ENCODE results near the gene ELP2. TPM values are rescaled to one million over a fixed set of nuclear protein-coding genes. Genes with fewer than 3 reads are reported as not detected.
A peak's percentile ranks its signal among the peaks of the same experiment; 100 is the strongest.

ELP2 gene
- total RNA-seq, 1 experiment from 2014 or later = 54.2 TPM

DNA sequence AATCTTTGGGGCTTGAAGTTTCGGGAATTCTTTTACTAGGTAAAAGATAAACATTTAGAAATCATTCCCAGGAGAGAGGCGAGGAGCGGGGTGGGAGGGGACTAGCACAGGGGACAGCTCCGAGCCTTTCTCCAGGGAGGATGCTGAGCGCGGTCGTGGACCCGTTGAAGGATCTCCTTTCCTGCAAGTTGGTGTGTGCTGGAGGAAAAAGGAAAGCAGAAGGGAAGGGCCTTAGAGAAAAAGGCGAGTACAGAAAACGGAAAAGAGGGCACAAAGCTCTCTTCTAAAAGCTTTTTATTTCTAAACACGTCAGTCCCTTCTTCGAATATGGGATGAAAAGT lies 1.2 kb upstream of the ELP2 start:
- TF ChIP-seq EZH2 (IDR thresholded peaks at IDR 0.05; ENCODE audit: low read depth) = no peak
- TF ChIP-seq, protein P1, sequence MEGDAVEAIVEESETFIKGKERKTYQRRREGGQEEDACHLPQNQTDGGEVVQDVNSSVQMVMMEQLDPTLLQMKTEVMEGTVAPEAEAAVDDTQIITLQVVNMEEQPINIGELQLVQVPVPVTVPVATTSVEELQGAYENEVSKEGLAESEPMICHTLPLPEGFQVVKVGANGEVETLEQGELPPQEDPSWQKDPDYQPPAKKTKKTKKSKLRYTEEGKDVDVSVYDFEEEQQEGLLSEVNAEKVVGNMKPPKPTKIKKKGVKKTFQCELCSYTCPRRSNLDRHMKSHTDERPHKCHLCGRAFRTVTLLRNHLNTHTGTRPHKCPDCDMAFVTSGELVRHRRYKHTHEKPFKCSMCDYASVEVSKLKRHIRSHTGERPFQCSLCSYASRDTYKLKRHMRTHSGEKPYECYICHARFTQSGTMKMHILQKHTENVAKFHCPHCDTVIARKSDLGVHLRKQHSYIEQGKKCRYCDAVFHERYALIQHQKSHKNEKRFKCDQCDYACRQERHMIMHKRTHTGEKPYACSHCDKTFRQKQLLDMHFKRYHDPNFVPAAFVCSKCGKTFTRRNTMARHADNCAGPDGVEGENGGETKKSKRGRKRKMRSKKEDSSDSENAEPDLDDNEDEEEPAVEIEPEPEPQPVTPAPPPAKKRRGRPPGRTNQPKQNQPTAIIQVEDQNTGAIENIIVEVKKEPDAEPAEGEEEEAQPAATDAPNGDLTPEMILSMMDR (conservative IDR thresholded peaks at IDR 0.05) = no peak
- Histone ChIP-seq H3K9me2 (ENCODE audit: insufficient read depth) (no peaks in the 10 kb centered on the region), H3K36me3 (ENCODE audit: low read depth) (no peaks in the 10 kb centered on the region; the same call in 1 of the 2 replicates), H3K4me3 (peak overlapping the region; percentile 82), H2AFZ (peak overlapping the region; percentile 98), H3K27ac (no peak overlapping the region), H3K4me2 (peak overlapping the region; percentile 82), H3K9me3 (ENCODE audit: insufficient read depth, low read depth) (no peaks in the 10 kb centered on the region), H4K20me1 (ENCODE audit: insufficient read depth) (peaks cover 13% of the 10 kb centered on the region), H3K27me3 (ENCODE audit: insufficient read depth, low read depth) (no peaks in the 10 kb centered on the region), H3F3A (ENCODE audit: insufficient read depth, low read depth) (no peaks in the 10 kb centered on the region), H3K4me1 (replicated peaks; ENCODE audit: insufficient read depth) (peaks cover 9% of the 10 kb centered on the region; the same call in 1 of the 2 replicates), H3K79me2 (ENCODE audit: low read depth) (peaks cover 53% of the 10 kb centered on the region)
- BruUV-seq (replicated peaks) = no TSS peak
- CTCF ChIA-PET = no interaction called here
- POLR2A ChIA-PET (ENCODE audit: unreplicated experiment) = no interaction called here
- DNase-seq = no peak
- intact Hi-C loops (cut with micrococcal nuclease; ENCODE audit: unreplicated experiment) = no loop called here

DNA sequence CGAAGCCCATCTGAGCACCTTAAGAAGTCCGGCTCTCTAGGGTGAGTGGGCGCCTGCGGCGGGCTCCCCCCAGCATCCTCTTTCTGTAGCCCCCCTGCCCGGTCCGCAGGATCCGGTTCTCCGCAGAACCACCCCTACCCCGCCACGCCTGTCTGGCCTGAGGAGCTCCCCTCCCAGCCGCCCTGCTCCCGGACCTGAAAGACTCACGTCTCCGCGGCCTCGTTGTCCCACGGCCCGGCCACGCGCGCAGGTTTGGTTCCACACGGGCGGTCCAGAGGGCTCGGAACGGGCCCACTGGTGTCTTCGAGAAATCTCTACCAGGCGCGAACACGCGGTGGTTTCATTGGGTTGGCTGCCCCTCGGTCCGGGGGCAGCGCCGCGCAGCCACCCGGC lies 796 bp upstream of the ELP2 start:
- intact Hi-C loops (cut with micrococcal nuclease; ENCODE audit: unreplicated experiment) = no loop called here
- Histone ChIP-seq H3K27ac (no peak overlapping the region), H3K9me2 (ENCODE audit: insufficient read depth) (no peaks in the 10 kb centered on the region), H3K4me1 (replicated peaks; ENCODE audit: insufficient read depth) (peaks cover 9% of the 10 kb centered on the region; the same call in 1 of the 2 replicates), H3K4me2 (peak overlapping the region; percentile 82), H3F3A (ENCODE audit: insufficient read depth, low read depth) (no peaks in the 10 kb centered on the region), H3K36me3 (ENCODE audit: low read depth) (0 out of 2 replicates have a peak, but pooled peaks cover under 1% of the 10 kb centered on the region), H3K79me2 (ENCODE audit: low read depth) (peaks cover 53% of the 10 kb centered on the region), H2AFZ (peak overlapping the region; percentile 98), H3K4me3 (peak overlapping the region; percentile 82), H3K27me3 (ENCODE audit: insufficient read depth, low read depth) (no peaks in the 10 kb centered on the region), H4K20me1 (ENCODE audit: insufficient read depth) (peaks cover 14% of the 10 kb centered on the region), H3K9me3 (ENCODE audit: insufficient read depth, low read depth) (no peaks in the 10 kb centered on the region)
- ChIA-PET CTCF (no interaction called here), POLR2A (ENCODE audit: unreplicated experiment) (no interaction called here)
- no TSS peak for BruUV-seq (replicated peaks)
- TF ChIP-seq EZH2 (IDR thresholded peaks at IDR 0.05; ENCODE audit: low read depth) = no peak
- TF ChIP-seq, protein P1 (conservative IDR thresholded peaks at IDR 0.05) = no peak
- no peak for DNase-seq

DNA sequence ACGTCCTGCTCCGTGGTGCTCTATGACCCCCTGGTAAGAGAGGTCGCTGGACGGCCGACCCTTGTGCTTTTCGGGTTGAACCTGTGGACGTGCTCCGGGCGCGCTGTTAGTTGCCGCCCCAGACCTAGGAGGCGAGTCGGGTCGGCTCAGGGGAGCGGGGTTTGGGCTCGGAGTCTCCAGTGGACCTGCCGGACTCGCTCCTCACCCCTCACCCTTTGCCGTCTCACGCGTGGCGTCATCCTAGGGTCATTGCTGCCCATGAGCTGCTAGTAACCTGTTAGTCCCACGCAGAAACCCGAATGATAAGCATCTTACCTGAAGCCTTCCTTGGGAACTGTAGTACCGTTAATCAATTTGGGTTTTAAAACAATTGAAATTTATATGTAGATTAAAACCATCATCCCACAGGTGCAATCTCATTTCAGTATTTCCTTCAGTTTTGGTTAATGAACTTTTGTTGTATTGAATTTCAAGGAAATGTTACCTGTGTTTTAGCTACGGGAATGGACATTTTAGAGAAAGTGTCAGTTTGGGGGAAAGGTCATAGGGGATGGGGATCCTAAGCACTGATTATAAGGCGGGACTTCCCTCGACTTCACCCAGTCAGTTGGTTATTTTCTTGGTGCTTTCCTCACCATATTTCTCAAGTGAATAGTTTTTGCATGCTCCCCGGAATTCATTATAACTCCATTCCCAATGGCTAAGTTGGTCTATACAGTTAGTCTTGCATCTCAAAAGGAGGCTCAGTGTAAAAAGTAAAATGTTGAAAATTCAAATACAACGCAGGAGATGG lies 536 bp downstream of the ELP2 start:
- TF ChIP-seq, protein P1 (conservative IDR thresholded peaks at IDR 0.05) = no peak
- TF ChIP-seq EZH2 (IDR thresholded peaks at IDR 0.05; ENCODE audit: low read depth) = no peak
- intact Hi-C loops (cut with micrococcal nuclease; ENCODE audit: unreplicated experiment) = no loop called here
- no peak for DNase-seq
- Histone ChIP-seq H3K79me2 (ENCODE audit: low read depth) (peaks cover 53% of the 10 kb centered on the region), H3K9me2 (ENCODE audit: insufficient read depth) (no peaks in the 10 kb centered on the region), H3K27ac (peak overlapping the region; percentile 93), H3K4me2 (peak overlapping the region; percentile 82), H4K20me1 (ENCODE audit: insufficient read depth) (peaks cover 19% of the 10 kb centered on the region), H3K4me1 (replicated peaks; ENCODE audit: insufficient read depth) (peaks cover 9% of the 10 kb centered on the region; the same call in 1 of the 2 replicates), H2AFZ (peak overlapping the region; percentile 98), H3K36me3 (ENCODE audit: low read depth) (peaks cover 7% of the 10 kb centered on the region; the same call in 1 of the 2 replicates), H3K27me3 (ENCODE audit: insufficient read depth, low read depth) (no peaks in the 10 kb centered on the region), H3F3A (ENCODE audit: insufficient read depth, low read depth) (no peaks in the 10 kb centered on the region), H3K9me3 (ENCODE audit: insufficient read depth, low read depth) (no peaks in the 10 kb centered on the region), H3K4me3 (peak overlapping the region; percentile 82)
- CTCF ChIA-PET = no interaction called here
- BruUV-seq (replicated peaks) = no TSS peak
- POLR2A ChIA-PET (ENCODE audit: unreplicated experiment) = no interaction called here
